B cell (primary cell): Measurements from ENCODE around the gene LLPH. TPM values are rescaled to one million over a fixed set of nuclear protein-coding genes. Genes with fewer than 3 reads are reported as not detected.
A peak's percentile ranks its signal among the peaks of the same experiment; 100 is the strongest.

ENCODE experiments used
- ATAC-seq: fragments of 200-7000 bp; cut with Tn5 transposase; one replicate; pipeline ENCODE4 v1.10.0; 2021; ENCODE audit warnings: low read depth, mild to moderate bottlenecking, moderate number of reproducible peaks, moderate library complexity
- CTCF ChIA-PET: fragments of 350-600 bp; sonication (Branson Sonifier 250); formaldehyde crosslinking; loops from one replicate; lab custom pipeline; 2021; ENCODE audit warnings: antibody characterized with exemption, inconsistent platforms; lab: Charles Lee
- POLR2A ChIA-PET: fragments of 350-600 bp; sonication (Branson Sonifier 250); formaldehyde crosslinking; loops from one replicate; lab custom pipeline; 2021; ENCODE audit warnings: antibody characterized with exemption; lab: Charles Lee
- DNase-seq: peaks from one replicate; pipeline ENCODE4 v3.0.0; 2013
- H2AFZ ChIP-seq: 2 replicates; pipeline ENCODE4 v1.6.1; 2012; ENCODE audit warnings: mild to moderate bottlenecking, low read depth, low read length; ENCODE audit not compliant: insufficient read depth, poor library complexity, severe bottlenecking
- H3K27ac ChIP-seq, 2 donors: 1 replicate in 1 of 2; 2 replicates in 1 of 2; pipeline ENCODE4 v1.5.1; 2012 to 2013; ENCODE audit warnings: low read length in 2 of 2, mild to moderate bottlenecking in 2 of 2, moderate library complexity in 1 of 2
- H3K27me3 ChIP-seq, 4 experiments: fragments of 200-600 bp in 1 of 4; sonication (generic) in 1 of 4; replicated peaks in 1 of 4; 1 replicate in 2 of 4; 2 replicates in 2 of 4; pipeline versions ENCODE4 v1.6.1 to v1.7.0; 2013 to 2016; ENCODE audit warnings: low read length in 3 of 4, mild to moderate bottlenecking in 2 of 4, mixed read lengths in 1 of 4, moderate library complexity in 1 of 4; ENCODE audit not compliant: insufficient read depth in 4 of 4, control insufficient read depth in 3 of 4; ENCODE audit errors: control extremely low read depth in 1 of 4
- H3K36me3 ChIP-seq, 2 experiments: replicated peaks in 1 of 2; 1 replicate in 1 of 2; 2 replicates in 1 of 2; pipeline versions ENCODE4 v1.6.1 to v1.7.1; 2013; ENCODE audit warnings: low read length in 1 of 2; ENCODE audit not compliant: insufficient read depth in 2 of 2, control insufficient read depth in 1 of 2; ENCODE audit errors: control extremely low read depth in 1 of 2, extremely low read depth in 1 of 2
- H3K4me1 ChIP-seq, 2 donors: fragments of 200-600 bp in 1 of 2; sonication (generic) in 1 of 2; 1 replicate in 1 of 2; 2 replicates in 1 of 2; pipeline versions ENCODE4 v1.5.1 to v1.6.1; 2013 to 2017; ENCODE audit warnings: low read length in 2 of 2; ENCODE audit not compliant: control insufficient read depth in 2 of 2, insufficient read depth in 2 of 2
- H3K4me2 ChIP-seq: replicated peaks from 2 replicates; pipeline ENCODE3; 2012; ENCODE audit warnings: mild to moderate bottlenecking, low read depth, low read length; ENCODE audit not compliant: poor library complexity, severe bottlenecking
- H3K4me3 ChIP-seq, 5 experiments: fragments of 200-600 bp in 1 of 5; sonication (generic) in 1 of 5; 1 replicate in 3 of 5; 2 replicates in 2 of 5; pipeline versions ENCODE4 v1.5.1 to v1.7.0; 2011 to 2016; ENCODE audit warnings: low read length in 4 of 5, mild to moderate bottlenecking in 4 of 5, low read depth in 2 of 5, control low read depth in 1 of 5, moderate library complexity in 1 of 5; ENCODE audit not compliant: insufficient read depth in 1 of 5; ENCODE audit errors: control extremely low read depth in 1 of 5, extremely low read depth in 1 of 5
- H3K79me2 ChIP-seq: fragments of 200-600 bp; sonication (generic); one replicate; pipeline ENCODE4 v1.6.0; 2016; ENCODE audit warnings: low read length; ENCODE audit not compliant: control insufficient read depth, insufficient read depth
- H3K9ac ChIP-seq: fragments of 200-600 bp; sonication (generic); 2 replicates; pipeline ENCODE4 v1.6.1; 2017; ENCODE audit warnings: mild to moderate bottlenecking, low read length, moderate library complexity
- H3K9me3 ChIP-seq, 3 donors: one replicate each; pipeline versions ENCODE4 v1.6.1 to v1.7.1; 2013; ENCODE audit warnings: low read length in 2 of 3; ENCODE audit not compliant: control insufficient read depth in 2 of 3, insufficient read depth in 1 of 3; ENCODE audit errors: control extremely low read depth in 1 of 3
- H4K20me1 ChIP-seq: 2 replicates; pipeline ENCODE4 v1.6.0; 2012; ENCODE audit warnings: mild to moderate bottlenecking, low read length; ENCODE audit not compliant: insufficient read depth, control insufficient read depth, poor library complexity, severe bottlenecking
- H3K27ac Mint-ChIP-seq: one replicate; pipeline ENCODE4 v1.8.0; 2021; ENCODE audit warnings: mixed read lengths
- H3K27me3 Mint-ChIP-seq: one replicate; pipeline ENCODE4 v1.8.0; 2021; ENCODE audit warnings: mixed read lengths
- H3K4me1 Mint-ChIP-seq: one replicate; pipeline ENCODE4 v1.8.0; 2021; ENCODE audit warnings: mixed read lengths
- H3K4me3 Mint-ChIP-seq: one replicate; pipeline ENCODE4 v1.8.0; 2021; ENCODE audit warnings: mixed read lengths
- H3K9me3 Mint-ChIP-seq: one replicate; pipeline ENCODE4 v1.8.0; 2022; ENCODE audit warnings: mixed read lengths; ENCODE audit not compliant: insufficient read depth
- CTCF ChIP-seq: fragments of 200-600 bp; IDR thresholded peaks from one replicate; pipeline ENCODE4 v1.8.0; 2022; ENCODE audit warnings: antibody characterized with exemption, mild to moderate bottlenecking
- EZH2 ChIP-seq: IDR thresholded peaks from 2 replicates; pipeline ENCODE4 v1.6.1; 2012; ENCODE audit warnings: borderline replicate concordance, low read depth, mild to moderate bottlenecking, moderate library complexity, low read length; ENCODE audit not compliant: insufficient read depth, poor library complexity, severe bottlenecking
- WGBS: methylation state at CpG from one replicate; pipeline ENCODE4 v1.1.5; 2013; ENCODE audit warnings: missing lambda C conversion rate; ENCODE audit not compliant: insufficient coverage; 5-methylcytosine and 5-hydroxymethylcytosine counted together
- intact Hi-C: fragments of 100-400 bp; cut with micrococcal nuclease; formaldehyde crosslinking; loops from one replicate; pipeline ENCODE4 v1.10.0; 2022
- polyA plus RNA-seq: library from polyadenylated mRNA; depleted of rRNA; stranded (reverse); fragments of >200 nt; gene quantifications from 2 replicates; pipeline ENCODE4 v1.2.3, GENCODE V29; 2012
- total RNA-seq, 2 donors: library from RNA; stranded (reverse); fragments of 120-200 nt in 1 of 2; gene quantifications; 1 replicate in 1 of 2; 2 replicates in 1 of 2; pipeline versions ENCODE4 v1.2.3 to v1.2.4, GENCODE V29; 2013 to 2022

The LLPH gene
- total and polyA plus RNA-seq, 2 donors (not counting 1 experiment from before 2014, with no cell fraction given): 2.1 to 23.4 TPM

DNA sequence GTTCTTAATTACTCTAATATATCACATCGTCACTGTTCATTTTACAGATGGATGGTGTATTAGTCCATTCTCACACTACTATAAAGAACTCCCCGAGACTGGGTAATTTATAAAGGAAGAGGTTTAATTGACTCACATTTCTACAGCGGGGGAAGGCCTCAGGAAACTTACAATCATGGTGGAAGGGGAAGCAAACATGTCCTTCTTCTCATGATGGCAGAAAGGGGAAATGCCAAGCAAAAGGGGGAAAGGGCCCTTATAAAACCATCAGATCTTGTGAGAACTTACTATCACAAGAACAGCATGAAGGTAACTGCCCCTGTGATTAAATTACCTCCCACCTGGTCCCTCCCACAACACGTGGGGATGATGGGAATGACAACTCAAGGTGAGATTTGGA, 32.7 kb upstream of the LLPH start:
- H3K27me3 Mint-ChIP-seq: no peaks in the 10 kb centered on the region
- Histone ChIP-seq H3K9ac (no peak overlapping the region), H3K4me1 (peaks cover 26 to 40% of the 10 kb centered on the region in 2 donors), H3K79me2 (peaks cover 99% of the 10 kb centered on the region), H3K4me3 (no peak overlapping the region), H3K27me3 (no peaks in the 10 kb centered on the region), H4K20me1 (peaks cover 68% of the 10 kb centered on the region), H3K27ac (peak overlapping the region in 1 of 2 donors; percentile 53), H3K36me3 (peaks cover 5 to 33% of the 10 kb centered on the region in 2 experiments), H2AFZ (no peak overlapping the region), H3K4me2 (peak overlapping the region; percentile 5), H3K9me3 (peaks cover 0 to 11% (median 0%) of the 10 kb centered on the region in 3 donors)
- H3K4me1 Mint-ChIP-seq: peaks cover 65% of the 10 kb centered on the region
- H3K27ac Mint-ChIP-seq: no peak overlapping the region
- H3K9me3 Mint-ChIP-seq: no peaks in the 10 kb centered on the region
- DNase-seq (no peak), ATAC-seq (no peak)
- no peak overlapping the region for H3K4me3 Mint-ChIP-seq
- POLR2A ChIA-PET: no interaction called here
- WGBS: no CpG with 5 or more reads among the region's 4 CpGs
- TF ChIP-seq CTCF (no peak), EZH2 (no peak)
- intact Hi-C loops: no loop called here
- CTCF ChIA-PET: no interaction called here

DNA sequence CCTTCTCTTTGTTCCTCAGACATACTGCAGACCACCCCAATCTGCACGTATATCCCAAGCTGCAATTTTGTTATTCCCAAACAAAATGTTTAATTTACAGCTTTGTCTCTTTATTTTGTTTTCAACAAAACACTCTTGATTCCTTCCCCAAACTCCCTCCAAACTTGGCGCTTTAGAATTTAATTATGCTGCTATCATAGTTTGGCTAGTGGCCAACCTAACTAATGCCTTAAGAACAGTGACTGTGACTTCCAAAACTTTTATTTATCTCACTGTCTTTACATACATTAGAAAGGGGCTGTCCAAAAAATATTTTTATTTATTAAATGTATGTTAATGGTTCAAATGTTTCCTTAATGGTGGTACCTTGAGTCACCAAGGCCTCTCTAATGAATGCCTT, 32.2 kb upstream of the LLPH start:
- peaks cover 5 to 33% of the 10 kb centered on the region in 2 experiments for H3K36me3 ChIP-seq
- no peak overlapping the region for H3K27ac Mint-ChIP-seq
- H3K9me3 ChIP-seq: peaks cover 0 to 11% (median 0%) of the 10 kb centered on the region in 3 donors
- peaks cover 61% of the 10 kb centered on the region for H3K4me1 Mint-ChIP-seq
- no peak overlapping the region for H3K4me2 ChIP-seq
- peaks cover 99% of the 10 kb centered on the region for H3K79me2 ChIP-seq
- H3K9ac ChIP-seq: no peak overlapping the region
- no peak for DNase-seq
- H3K27ac ChIP-seq: peak overlapping the region in 1 of 2 donors; percentile 35
- peaks cover 73% of the 10 kb centered on the region for H4K20me1 ChIP-seq
- ChIA-PET CTCF (no interaction called here), POLR2A (no interaction called here)
- H3K27me3 Mint-ChIP-seq: no peaks in the 10 kb centered on the region
- H3K4me3 Mint-ChIP-seq: no peak overlapping the region
- H3K27me3 ChIP-seq: no peaks in the 10 kb centered on the region
- intact Hi-C loops: no loop called here
- no peaks in the 10 kb centered on the region for H3K9me3 Mint-ChIP-seq
- peaks cover 21 to 34% of the 10 kb centered on the region in 2 donors for H3K4me1 ChIP-seq
- H2AFZ ChIP-seq: no peak overlapping the region
- H3K4me3 ChIP-seq: no peak overlapping the region
- ATAC-seq: no peak
- 100% methylated on average over 1 of the region's 2 CpGs for WGBS
- no peak for TF ChIP-seq CTCF
- TF ChIP-seq EZH2: no peak
